HG02610 (cell line): Measurements from ENCODE around the gene SAMD14.

ENCODE experiments used
- ATAC-seq: cut with Tn5 transposase; IDR thresholded peaks from one replicate; pipeline ENCODE4 v1.9.1; 2021; ENCODE audit warnings: mild to moderate bottlenecking, moderate library complexity; ENCODE audit not compliant: unreplicated experiment

The SAMD14 gene

GRCh38 chr17:50165466-50165865 lies 35.5 kb upstream of the SAMD14 start:
- no peak for ATAC-seq

DNA sequence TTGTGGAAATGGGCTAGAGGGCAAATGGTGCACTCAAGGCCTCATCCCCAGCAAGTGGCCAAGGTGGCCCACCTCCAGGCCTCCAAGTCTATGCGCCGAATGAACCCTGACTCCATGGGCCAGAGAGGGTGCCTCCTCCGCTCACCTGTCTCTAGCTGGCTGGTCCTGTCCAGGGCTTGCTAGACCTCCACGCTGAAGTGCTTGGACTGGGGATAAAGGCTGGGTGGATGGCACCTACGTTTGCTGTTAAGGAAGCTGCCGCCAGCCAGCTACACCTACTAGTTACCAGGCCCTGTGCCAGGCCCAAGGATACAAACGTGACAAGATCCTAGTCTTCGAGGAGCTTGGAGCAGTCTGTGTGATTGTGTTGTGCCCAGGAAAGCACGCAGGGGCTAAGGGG lies 35.1 kb upstream of the SAMD14 start:
- ATAC-seq, result no peak

DNA sequence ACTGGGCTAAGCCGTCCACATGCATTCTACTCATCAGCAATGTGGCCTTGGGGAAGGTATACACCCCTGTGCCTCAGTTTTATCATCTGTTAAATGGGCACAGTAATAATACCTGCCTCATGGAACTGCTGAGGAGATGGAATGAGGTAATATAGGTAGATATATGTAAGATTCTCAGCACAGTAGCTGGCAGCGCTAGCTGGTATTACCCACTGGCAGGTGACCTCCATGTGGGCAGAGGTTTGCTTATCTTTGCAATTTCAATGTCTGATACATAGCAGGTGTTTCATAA lies 34.7 kb upstream of the SAMD14 start:
- no peak for ATAC-seq

- ATAC-seq, result peak; percentile 49
These were observed 34.1 kb upstream of the SAMD14 start for GRCh38 chr17:50163843-50164696.

GRCh38 chr17:50162466-50163254 lies 32.7 kb upstream of the SAMD14 start:
- no peak for ATAC-seq

DNA sequence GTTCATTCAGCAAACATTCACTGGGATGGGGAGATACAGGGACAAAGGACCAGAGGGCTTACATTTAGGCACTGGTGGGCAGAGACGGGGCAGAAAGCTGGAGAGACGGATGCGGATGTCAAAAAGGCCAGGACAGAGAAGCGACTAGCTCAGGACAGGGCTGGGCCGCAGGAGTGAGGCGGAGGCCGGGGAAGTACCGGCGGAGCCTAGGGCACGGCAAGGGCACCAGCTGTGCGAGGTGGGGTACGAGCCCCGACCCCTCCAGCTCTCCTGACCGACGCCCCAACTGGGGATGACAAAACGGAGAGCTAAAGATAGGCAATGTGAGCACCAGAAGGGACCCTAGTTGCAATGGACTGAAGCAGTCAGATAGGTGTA lies 31.9 kb upstream of the SAMD14 start:
- no peak for ATAC-seq

DNA sequence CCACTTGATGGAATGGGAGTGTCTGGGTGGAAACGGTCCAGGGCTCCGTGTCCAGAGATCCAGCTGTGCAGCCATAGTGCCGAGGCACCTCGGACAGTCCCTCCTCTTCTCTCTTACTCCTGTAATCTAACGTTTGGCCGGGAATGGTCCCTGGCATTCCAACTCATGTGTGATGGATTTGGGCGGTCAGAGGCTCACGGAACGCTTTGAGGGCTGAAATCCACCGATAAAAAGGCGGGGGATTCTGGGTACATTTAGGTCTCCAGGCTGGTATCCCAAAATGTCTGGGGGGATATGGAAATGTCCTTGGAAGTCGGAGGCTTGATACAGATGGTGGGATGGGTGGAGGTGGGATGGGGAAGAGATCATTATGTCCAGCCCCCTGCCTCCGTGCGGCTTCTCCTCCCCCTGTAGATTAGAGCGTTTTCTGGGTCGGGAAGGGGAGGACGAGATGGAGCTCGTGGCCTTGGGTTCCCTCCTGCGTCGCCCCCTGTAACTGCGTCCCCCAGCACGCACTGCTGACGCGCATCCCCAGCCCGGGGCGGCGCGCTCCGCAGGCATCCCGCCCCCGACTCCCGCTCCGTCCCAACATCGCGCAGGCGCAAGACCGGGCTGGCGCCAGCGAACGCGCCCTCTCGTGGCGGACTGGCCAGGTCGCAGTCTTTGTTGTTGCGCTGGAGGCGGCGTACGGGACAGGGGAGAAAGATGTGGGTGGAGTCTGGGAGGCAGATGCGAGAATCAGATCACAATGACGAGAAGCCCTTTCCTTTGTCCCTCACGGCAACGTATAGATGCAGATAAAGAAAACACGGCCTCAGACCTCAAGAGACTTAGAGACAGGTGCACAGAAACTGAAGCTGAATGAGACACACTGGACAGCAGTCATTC lies 31.3 kb upstream of the SAMD14 start:
- peak; percentile 79 for ATAC-seq

GRCh38 chr17:50157891-50158290 lies 27.9 kb upstream of the SAMD14 start:
- ATAC-seq, result no peak

DNA sequence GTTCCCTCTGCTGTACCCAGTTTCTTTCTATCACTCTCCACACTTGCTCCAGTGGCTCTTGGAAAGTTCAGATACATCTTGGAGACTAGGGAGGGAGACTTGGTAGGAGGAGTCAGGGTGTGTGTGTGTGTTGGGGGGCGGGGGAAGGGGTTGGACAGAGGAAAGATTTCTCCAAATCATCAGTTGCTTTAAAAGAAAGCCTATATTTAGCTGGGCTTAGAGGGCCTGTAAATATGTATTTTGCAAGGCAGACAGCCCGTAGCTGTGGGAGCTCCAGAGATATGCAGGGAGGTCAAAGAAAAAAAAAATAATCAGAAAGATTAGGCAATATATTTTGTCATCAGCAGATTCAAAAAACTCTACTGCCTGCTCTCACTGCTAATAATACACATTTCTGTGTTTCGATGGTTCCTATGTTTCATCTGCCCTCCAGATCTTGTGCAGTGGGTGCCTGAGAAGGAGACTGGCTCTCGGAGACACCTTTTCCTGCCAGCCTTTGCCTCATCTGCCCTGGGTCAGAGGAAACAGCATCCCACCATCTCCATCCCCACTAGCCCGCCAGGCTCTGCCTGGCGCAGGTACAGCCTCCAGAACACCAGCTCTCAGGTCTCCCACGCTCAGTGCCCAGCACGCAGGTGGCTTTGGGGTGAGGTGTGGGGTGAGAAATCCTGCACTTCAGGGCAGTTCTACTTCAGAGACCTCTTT lies 25.3 kb upstream of the SAMD14 start:
- no peak for ATAC-seq

DNA sequence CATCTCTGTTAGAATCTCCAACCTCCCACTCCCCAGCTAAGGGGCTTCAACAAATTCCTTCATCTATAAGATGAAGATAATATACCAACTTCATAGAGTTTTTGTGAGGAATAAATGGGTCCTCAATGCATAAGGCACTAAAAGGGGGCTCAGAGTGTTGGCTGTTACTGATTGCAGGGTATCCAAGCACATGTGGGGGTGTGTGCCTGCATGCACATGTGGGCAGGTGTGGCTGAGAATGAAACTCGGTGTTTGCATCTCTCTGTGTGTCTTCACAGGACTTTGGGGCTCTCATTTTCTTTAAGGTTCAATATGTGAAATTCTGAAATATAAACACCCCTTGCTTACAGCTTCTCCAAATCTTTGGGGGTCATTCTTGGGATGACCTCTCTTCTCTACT lies 24.6 kb upstream of the SAMD14 start:
- no peak for ATAC-seq

GRCh38 chr17:50153650-50154575 lies 24.0 kb upstream of the SAMD14 start:
- ATAC-seq, result no peak

GRCh38 chr17:50152736-50153135 lies 22.8 kb upstream of the SAMD14 start:
- no peak for ATAC-seq

DNA sequence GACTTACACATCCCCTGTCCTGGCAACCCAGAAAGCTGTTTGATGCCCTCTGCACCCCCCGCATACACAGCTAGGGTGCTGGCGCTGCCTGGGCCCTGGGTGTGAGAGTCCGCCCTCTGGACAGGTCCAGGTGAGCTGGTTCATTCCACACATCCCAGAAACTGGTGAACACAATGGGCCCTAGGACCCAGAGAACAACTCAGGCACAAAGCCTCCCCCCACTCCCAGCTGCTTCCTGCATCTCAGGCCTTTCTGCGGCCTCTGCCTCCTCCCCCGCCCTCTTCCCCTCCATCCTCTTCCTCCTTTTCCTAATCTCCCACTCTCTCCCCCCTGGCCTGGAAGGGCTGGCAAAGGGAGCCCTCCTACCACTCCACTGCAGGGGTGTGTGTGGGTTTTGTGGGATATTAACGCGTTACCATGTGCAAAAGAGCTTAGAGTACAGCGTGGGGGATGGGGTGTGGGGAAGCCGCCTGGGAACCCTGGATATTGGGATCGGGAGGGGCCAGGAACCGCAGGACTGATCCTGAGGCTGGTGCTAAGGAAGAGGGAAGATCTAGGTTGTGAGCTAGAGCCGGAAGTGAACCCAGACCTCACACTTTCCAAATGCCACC lies 22.1 kb upstream of the SAMD14 start:
- no peak for ATAC-seq

GRCh38 chr17:50151041-50151936 lies 21.3 kb upstream of the SAMD14 start:
- peak; percentile 37 for ATAC-seq

DNA sequence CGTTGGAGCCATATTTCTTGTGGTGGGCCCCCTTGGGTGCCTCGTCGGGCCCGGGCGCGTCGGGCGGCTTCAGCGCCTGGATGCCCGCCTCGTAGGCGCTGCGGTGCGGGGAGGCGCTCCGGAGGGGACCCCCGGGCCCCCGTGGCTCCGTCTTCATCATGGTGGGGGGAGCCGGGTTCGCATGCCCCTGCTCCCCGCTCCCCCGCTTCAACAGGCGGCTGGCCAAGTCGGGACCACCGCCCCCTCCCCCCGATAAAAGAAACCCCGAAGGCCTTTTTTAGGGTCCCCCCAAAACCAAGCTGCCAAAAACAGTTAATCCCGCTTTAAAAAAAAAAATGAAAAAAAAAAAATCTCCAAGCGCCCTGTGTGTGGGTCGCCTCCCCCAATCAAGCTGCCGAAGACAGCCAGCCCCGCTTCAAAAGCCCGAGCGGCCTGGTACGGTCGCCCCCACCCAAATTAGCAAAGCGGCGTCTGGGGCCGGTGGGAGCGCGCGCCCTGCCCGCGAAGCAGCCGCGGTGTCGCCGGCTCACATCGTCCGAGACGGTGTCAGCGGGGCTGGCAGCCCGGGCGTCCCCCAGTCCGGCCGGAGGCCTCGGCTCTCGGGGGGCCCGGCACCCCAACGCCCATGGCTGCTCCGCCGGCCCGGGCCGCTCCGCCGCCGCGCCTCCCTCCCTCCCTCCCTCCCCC lies 20.5 kb upstream of the SAMD14 start, which contains the start of gene PPP1R9B:
TSS of gene PPP1R9B (minus strand) at position 324 of the 687 bp plus-strand sequence. CDS start at position 160, 164 bp downstream.
- ATAC-seq, result no peak

GRCh38 chr17:50149417-50150353 lies 19.7 kb upstream of the SAMD14 start:
- no peak for ATAC-seq

- ATAC-seq, result no peak
These were observed 19.1 kb upstream of the SAMD14 start for GRCh38 chr17:50149091-50149416.
